Choroid plexus epithelial cell (primary cell): ENCODE results near the gene CRIP3.

Experiments
- DNase-seq: peaks from one replicate; pipeline ENCODE4 v3.0.0-alpha.2; 2010; ENCODE audit warnings: low read depth
- H3K4me3 ChIP-seq: 2 replicates; pipeline ENCODE4 v1.5.1; 2011; ENCODE audit warnings: low read depth, mild to moderate bottlenecking, control low read depth, low read length, moderate library complexity
- CTCF ChIP-seq: conservative IDR thresholded peaks from 2 replicates; pipeline ENCODE4 v1.5.1; 2011; ENCODE audit warnings: low read depth, mild to moderate bottlenecking, control low read depth, inconsistent platforms, low read length, moderate library complexity

The CRIP3 gene

GRCh38 chr6:43325876-43326275 is 17.2 kb upstream of the CRIP3 start:
- no peak for TF ChIP-seq CTCF
- DNase-seq: no peak
- no peak overlapping the region for H3K4me3 ChIP-seq

DNA sequence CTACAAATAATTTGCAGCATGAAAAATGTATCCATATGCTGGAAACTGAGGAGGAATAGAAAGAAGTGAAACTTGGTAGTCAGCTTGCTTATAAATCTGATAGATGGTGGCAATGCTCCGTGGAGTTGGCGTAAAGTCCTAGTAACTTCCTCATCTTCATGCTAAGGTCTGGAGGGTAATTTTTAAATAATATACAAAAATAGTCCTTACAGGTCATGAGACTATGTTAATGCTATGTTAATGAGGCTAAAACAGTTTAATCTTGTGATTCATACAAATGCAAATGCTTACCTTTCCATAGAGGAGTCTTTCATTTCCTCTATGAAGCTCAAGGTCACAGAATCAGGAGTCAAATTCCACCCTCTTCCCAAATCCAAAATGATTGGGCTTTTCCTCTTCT is 9.4 kb upstream of the CRIP3 start:
- no peak overlapping the region for H3K4me3 ChIP-seq
- no peak for TF ChIP-seq CTCF
- DNase-seq: no peak

- no peak overlapping the region for H3K4me3 ChIP-seq
- no peak for TF ChIP-seq CTCF
- DNase-seq: no peak
These were observed 5.2 kb upstream of the CRIP3 start for GRCh38 chr6:43313813-43314212.

DNA sequence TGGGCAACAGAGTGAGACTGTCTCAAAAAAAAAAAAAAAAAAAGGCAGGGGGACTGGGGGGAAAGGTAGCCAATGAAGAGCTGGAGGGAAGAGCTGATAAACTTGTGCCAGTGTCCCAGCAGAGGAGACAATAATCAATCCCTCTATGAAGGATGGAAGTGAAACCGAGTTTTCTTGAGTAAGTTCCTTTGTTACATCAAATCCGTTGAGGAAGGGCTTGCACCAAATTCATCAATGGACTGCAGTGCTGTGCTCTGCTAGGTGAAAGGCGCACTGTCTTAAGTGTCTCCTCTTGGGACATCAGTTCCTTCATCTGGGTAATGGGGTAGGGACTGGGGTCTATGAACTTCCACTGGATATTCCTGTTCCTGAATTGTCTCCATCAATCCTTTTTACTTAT is 3.0 kb upstream of the CRIP3 start:
- no peak for TF ChIP-seq CTCF
- no peak overlapping the region for H3K4me3 ChIP-seq
- DNase-seq: no peak

GRCh38 chr6:43310624-43311023 is 2.0 kb upstream of the CRIP3 start:
- no peak for TF ChIP-seq CTCF
- no peak for DNase-seq

DNA sequence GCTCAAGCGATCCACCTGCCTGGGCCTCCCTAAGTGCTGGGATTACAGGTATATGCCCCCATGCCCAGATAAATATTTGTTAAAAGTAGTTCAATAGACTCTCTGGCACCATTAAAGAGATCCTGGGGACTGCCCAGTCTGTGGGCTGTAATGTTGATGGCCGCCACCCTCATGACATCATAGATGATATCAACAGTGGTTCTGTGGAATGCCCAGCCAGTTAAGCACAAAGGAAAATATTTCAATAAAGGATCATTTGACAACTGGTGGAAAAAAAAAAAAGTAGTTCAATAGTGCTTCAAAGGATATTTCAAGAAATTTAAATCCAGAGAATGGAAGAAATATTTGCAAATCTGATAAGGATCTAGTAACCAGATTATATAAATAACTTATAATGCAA is 1.5 kb upstream of the CRIP3 start:
- H3K4me3 ChIP-seq: no peak overlapping the region
- no peak for DNase-seq
- TF ChIP-seq CTCF: no peak

More at GRCh38 chr6:43310624-43311023, 2.0 kb upstream of the CRIP3 start:
- no peak overlapping the region for H3K4me3 ChIP-seq

DNA sequence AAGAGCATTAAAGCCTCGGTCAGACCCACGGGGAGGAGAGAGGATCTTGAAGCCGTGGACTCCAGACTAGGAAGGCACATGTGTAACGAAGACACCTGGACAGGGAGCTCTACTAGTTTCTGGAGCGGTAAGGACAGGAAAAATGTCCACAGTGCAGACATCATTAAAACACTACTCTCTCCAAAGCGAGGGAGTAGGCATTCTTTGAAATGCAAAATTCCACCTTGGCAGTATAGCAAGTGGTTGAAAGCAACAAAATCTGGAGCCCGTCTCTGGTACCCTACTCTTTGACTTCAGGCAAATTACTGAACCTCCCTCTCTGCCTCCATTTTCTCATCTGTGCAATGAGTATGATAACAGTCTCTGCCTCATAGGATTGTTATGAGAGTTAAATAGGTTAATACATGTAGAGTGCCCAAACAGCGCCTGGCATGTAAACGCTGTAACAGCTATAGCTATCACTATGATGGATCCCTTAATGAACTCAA is 408 bp upstream of the CRIP3 start:
- TF ChIP-seq CTCF: no peak
- no peak overlapping the region for H3K4me3 ChIP-seq
- no peak for DNase-seq
